A549 treated with ZK216348 at 1 μM for 4 hours (cell line): ENCODE results near the gene BOLA2B. TPM values are rescaled to one million over a fixed set of nuclear protein-coding genes. Genes with fewer than 3 reads are reported as not detected.

Experiments
- total RNA-seq: library from RNA; stranded (reverse); fragments of 200-300 nt; extraction: Qiagen RNA extraction; gene quantifications from 5 replicates; pipeline ENCODE4 v1.2.3, GENCODE V29; 2022; ENCODE audit warnings: low read depth

Gene BOLA2B
- total RNA-seq, result 162 to 210 TPM (median 202 TPM) in 5 replicates

DNA sequence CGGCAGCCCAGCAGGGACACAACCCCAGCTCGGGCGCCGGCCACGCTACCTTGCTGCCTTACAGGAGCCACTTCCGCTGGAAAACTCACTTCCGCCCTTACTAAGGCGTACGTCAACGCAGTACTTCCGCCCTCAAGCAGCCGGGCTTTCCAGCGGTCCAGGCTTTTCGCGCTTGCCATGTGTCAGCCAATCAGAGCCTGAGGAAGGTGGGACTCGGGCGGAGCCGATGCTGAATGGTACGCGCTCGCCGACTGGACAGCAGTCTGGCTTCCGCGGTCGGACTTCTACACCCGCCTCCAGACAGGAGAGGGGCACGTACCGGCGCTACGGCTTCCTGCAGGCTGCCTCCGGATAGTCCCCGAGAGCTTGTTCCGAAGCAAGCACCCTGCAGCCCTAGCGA lies at the start of gene BOLA2B, which contains the start of gene SLX1A:
BOLA2B (minus strand) TSS at position 52 of the 400 bp plus-strand sequence. CDS start 71 bp downstream, outside the sequence.
SLX1A (plus strand) TSS at position 261 of the 400 bp plus-strand sequence. CDS start 210 bp downstream, outside the sequence.

DNA sequence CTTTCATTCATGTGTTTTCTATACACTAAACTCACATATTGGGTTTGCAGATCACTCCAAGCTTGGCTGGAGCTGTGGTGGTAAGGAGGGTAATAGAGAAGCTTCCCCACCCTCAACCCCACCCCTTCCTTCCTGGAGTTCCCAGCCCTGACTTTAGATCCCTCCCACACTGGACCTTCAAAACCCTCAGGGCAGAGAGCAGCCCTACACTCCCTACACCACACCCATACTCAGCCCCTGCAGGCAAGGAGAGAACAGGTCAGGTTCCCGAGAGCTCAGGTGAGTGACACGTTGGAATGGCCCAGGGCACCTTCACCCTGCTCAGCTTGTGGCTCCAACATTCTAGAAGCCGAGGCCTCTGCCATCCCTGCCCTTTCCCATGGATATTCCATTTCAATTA lies 5.6 kb upstream of the BOLA2B start, which contains the start of gene SULT1A3:
SULT1A3 (plus strand) TSS at position 207 of the 400 bp plus-strand sequence. CDS start 1,474 bp downstream, outside the sequence.

DNA sequence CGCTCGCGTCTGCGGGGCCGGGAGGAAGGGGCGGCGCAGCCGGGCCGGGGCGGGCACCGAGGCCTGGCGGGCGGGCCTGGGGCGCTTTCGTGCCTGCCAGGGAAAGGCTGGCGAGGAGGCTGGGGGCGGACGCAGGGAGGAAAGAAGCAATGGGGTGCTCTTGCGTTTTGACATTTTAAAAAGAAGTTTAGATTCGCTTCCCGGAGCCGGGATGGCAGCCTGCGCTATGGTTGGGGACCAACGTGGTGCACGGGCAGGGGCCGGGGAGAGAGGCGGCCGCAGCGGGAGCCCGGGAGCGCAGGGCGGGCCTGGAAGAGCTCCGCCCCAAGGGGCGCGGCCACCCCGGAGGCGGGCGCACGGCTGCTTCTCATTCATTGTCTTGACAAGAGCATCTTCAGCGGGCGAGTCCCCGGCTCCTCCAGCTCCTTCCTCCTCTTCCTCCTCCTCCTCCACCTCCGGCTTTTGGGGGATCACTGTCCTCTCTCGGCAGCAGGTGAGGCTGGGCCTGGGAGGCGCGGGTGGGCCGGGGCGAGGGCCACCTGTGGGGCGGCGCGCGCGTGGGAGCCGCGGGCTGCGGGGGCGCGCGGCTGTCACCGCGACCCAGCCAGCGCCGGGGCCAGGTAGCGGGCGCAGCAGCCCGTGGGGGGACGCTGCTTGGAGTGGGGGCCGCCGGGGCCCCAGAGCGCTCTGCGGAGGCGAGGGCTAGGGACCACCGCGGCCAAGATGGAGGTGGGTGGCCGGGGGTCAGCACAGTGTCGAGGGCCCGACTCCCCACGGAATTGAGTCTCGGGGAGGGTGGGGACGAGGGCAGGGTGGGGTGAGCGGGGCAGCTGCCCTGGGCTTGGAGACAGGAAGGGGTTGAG lies 10.0 kb downstream of the BOLA2B start, which contains the start of gene CORO1A:
CORO1A (plus strand) TSS at position 370 of the 863 bp plus-strand sequence. CDS start 1,608 bp downstream, outside the sequence.

Other genes starting within 250 kb of the BOLA2B start
- gene TMEM219, start 231.6 kb downstream of the BOLA2B start, total RNA-seq, result 72.2 to 98.5 TPM (median 97.9 TPM) in 5 replicates
- gene TAOK2, start 219.8 kb downstream of the BOLA2B start, total RNA-seq, result 16.9 to 36.1 TPM (median 34.3 TPM) in 5 replicates
- 9.6 to 19.0 TPM (median 14.5 TPM) in 5 replicates for gene HIRIP3, start 198.0 kb downstream of the BOLA2B start, total RNA-seq
- 101 to 119 TPM (median 109 TPM) in 5 replicates for gene INO80E, start 197.4 kb downstream of the BOLA2B start, total RNA-seq
- 0.88 to 3.5 TPM (median 2.5 TPM) in 5 replicates for gene DOC2A, start 182.6 kb downstream of the BOLA2B start, total RNA-seq
- not detected in 5 replicates for gene C16orf92, start 170.5 kb downstream of the BOLA2B start, total RNA-seq
- 0.26 to 0.56 TPM (median 0.36 TPM) in 4 of 5 replicates, not detected in the other for gene TLCD3B, start 162.4 kb downstream of the BOLA2B start, total RNA-seq
- gene ALDOA, start 127.9 kb downstream of the BOLA2B start, total RNA-seq, result 1,377 to 1,871 TPM (median 1,822 TPM) in 5 replicates
- 99.1 to 153 TPM (median 144 TPM) in 5 replicates for gene PPP4C, start 117.7 kb downstream of the BOLA2B start, total RNA-seq
- gene TBX6, start 101.7 kb downstream of the BOLA2B start, total RNA-seq, result 0.20 to 0.50 TPM (median 0.27 TPM) in 5 replicates
- gene YPEL3, start 97.5 kb downstream of the BOLA2B start, total RNA-seq, result 4.2 to 10.8 TPM (median 8.6 TPM) in 5 replicates
- gene GDPD3, start 80.1 kb downstream of the BOLA2B start, total RNA-seq, result 1.1 to 2.1 TPM (median 1.6 TPM) in 5 replicates
- gene MAPK3, start 70.4 kb downstream of the BOLA2B start, total RNA-seq, result 34.6 to 39.2 TPM (median 36.7 TPM) in 5 replicates
- 2.7 to 5.1 TPM (median 3.0 TPM) in 5 replicates for gene CORO1A, start 10.1 kb downstream of the BOLA2B start, total RNA-seq
- gene SLX1A, start 209 bp upstream of the BOLA2B start, total RNA-seq, result 6.4 to 29.4 TPM (median 11.8 TPM) in 5 replicates
- gene SULT1A3, start 5.6 kb upstream of the BOLA2B start, total RNA-seq, result 4.1 to 12.4 TPM (median 7.9 TPM) in 5 replicates
- gene NPIPB13, start 54.8 kb upstream of the BOLA2B start, total RNA-seq, result 0.62 to 3.6 TPM (median 2.0 TPM) in 5 replicates
- 61.1 to 68.0 TPM (median 65.1 TPM) in 5 replicates for gene CD2BP2, start 161.6 kb upstream of the BOLA2B start, total RNA-seq
- gene TBC1D10B, start 176.8 kb upstream of the BOLA2B start, total RNA-seq, result 19.1 to 34.9 TPM (median 33.6 TPM) in 5 replicates
- not detected in 5 replicates for gene MYL11, start 181.1 kb upstream of the BOLA2B start, total RNA-seq
- gene SEPTIN1, start 188.9 kb upstream of the BOLA2B start, total RNA-seq, result 1.9 to 2.3 TPM (median 2.2 TPM) in 5 replicates
- 11.3 to 14.8 TPM (median 13.1 TPM) in 5 replicates for gene ZNF48, start 201.8 kb upstream of the BOLA2B start, total RNA-seq
- 2.9 to 6.7 TPM (median 6.1 TPM) in 5 replicates for gene ZNF771, start 213.9 kb upstream of the BOLA2B start, total RNA-seq
- gene DCTPP1, start 236.4 kb upstream of the BOLA2B start, total RNA-seq, result 85.1 to 139 TPM (median 127 TPM) in 5 replicates